HG03378 (cell line): ENCODE measurements around the gene PSMC3.

ENCODE experiments used
- ATAC-seq: cut with Tn5 transposase; IDR thresholded peaks from one replicate; pipeline ENCODE4 v1.9.1; 2021; ENCODE audit warnings: mild to moderate bottlenecking, moderate library complexity; ENCODE audit not compliant: unreplicated experiment

The PSMC3 gene

DNA sequence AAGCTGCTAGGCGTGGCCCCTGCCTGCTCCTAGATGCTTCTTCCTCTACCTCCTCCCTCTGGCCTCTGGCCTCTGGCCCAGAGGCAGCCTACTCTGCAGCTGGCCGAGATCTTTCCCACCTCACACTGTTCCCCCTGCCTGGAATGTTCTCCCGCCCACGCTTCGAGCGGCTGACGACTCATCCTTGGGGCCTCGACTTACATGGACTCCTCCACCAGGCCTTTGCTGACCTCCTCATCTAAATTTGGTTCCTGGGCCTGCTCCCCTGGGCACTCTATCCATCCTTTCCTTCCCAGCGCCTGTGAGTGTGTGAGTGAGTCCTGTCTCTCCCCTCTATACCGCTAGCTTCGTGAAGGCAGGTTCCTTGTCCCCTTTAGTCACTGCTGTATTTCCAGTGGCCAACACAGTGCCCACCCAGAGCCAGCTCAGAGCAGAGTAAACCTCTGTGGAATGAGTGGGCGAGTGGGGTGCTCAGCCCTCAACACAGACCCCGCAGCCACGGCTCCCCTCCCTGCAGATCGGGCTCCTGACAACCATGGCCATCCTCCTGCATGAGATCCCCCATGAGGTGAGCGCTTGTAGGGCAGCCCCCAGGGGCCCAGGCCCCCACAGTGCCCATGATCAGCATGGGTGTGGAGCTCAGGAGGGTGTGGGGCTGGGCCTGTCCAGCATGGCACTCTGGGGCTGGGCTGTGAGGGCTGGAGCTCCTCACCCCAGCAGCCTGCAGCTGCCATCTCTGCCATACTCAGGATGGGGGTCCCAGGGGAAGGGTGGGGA lies 12.1 kb downstream of the PSMC3 start:
- ATAC-seq, result no peak

DNA sequence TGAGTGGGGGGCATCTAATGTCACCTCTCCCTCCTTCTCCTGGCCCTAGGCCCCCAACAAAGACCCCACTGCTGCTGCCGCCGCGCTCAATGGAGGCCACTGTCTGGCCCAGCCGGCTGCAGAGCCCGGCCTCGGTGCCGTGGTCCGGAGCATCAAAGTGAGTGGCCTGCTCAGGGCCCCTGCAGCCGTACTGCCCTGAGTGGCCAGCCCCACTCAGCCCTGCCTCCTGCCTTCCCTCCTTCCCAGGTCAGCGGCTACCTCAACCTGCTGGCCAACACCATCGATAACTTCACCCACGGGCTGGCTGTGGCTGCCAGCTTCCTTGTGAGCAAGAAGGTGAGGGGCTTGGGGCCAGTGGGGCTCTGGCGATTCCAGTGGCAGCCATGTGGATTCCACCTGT lies 12.9 kb downstream of the PSMC3 start:
- ATAC-seq, result no peak

DNA sequence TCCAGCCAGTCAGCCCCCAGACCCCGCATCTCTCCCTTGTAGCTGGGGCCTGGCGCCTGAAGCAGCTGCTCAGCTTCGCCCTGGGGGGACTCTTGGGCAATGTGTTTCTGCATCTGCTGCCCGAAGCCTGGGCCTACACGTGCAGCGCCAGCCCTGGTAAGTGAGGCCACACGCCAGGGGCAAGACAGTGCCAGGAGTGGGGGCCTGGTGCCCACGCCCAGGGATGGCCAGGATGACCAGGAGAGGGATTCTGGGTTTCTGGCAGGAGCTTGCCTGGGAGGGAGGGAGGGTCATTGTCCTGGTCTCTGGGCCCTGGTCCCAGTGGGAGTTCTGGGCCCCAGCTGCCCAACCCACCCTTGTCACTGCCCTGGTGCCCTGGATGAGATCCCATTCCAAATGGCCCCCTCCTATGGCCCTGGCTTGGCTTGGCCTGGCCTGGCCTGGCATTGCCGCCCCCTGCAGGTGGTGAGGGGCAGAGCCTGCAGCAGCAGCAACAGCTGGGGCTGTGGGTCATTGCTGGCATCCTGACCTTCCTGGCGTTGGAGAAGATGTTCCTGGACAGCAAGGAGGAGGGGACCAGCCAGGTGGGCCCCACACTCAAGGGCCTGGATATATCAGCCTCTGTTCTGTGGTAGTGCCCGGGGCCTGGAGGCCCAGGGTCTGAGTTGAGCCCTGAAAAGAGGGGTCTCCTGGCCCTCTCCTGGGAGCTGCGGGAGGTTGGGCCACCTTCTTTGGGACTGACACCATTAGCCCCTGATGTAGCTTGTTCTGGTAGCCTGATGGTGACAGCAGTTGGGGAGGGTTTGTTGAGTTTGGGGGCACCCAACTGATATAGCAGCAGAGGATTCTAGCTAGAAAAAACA lies 14.1 kb downstream of the PSMC3 start:
- no peak for ATAC-seq

DNA sequence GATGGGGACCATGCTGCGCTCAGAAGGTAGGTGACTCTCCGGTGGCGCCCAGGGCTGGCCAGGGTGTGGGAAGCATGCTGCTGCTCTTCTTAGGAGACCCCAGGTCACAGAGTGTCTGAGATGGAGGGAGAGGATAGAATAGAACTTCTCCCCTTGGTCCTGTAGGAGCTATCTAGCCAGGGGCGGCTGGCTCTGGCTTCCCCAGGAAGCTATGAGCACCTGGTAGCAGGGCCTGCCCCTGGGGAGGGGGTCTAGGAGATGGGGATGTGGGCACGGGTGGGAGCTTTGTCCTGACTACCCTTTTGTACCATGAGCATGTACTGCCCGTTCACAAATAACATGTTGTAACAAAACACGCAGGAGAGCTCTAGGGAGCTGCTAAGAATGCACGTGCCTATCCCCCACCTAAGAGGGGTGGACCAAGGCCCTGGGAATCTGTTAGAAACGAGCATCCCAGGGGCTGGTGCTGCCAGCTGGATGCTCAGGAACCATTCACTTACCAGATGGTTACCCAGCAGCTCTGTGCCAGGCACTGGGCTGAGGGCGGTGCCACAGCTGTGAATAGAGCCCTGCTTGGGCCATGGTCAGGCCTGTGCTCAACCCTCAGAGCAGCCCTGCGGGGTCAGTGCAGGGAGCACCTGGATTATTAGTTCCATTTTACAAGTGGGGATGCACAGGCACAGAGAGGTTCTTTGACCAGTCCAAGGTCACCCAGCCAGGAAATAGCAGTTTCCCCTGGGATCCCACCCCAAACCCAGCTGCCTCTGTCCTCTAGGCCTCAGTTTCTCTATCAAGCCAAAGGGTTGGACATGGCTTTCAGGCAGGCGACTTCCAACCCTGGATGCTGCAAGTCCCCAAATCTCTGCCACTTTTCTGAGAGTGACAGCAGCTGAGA lies 15.6 kb downstream of the PSMC3 start:
- ATAC-seq, result no peak

DNA sequence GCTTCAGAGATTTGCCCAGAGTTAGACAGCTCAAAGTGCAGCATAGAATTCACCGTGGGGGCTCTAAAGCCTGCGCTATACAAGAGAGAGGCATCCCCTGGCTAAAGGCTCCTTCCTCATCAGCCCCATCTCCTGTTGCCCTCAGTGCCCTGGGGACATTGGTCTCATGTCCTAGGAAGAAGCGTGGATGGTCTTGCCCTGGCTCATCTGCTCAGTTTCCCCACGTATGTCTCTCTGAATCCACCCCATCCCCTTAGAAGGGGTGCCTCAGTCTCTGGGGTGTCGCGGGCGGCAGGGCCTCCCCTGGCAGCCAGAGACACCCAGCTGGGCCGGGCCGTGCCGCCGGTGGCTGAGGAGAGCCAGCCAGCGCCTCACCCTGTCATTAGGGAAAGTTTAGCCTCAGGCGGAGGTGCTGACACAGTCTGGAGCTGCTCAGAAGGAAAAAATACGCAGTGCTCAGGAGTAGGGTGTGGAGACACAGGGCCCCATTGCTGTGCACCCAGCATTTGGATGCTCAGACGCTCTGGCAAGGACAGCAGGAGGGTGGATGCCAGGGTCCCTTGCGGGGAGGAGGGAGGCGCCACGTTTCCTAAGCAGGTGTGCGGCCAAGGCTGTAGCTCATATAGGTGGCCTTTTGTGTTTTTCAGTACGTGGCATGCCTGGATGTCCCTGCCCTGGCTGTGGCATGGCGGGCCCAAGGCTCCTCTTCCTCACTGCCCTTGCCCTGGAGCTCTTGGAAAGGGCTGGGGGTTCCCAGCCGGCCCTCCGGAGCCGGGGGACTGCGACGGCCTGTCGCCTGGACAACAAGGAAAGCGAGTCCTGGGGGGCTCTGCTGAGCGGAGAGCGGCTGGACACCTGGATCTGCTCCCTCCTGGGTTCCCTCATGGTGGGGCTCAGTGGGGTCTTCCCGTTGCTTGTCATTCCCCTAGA lies 16.5 kb downstream of the PSMC3 start:
- no peak for ATAC-seq

DNA sequence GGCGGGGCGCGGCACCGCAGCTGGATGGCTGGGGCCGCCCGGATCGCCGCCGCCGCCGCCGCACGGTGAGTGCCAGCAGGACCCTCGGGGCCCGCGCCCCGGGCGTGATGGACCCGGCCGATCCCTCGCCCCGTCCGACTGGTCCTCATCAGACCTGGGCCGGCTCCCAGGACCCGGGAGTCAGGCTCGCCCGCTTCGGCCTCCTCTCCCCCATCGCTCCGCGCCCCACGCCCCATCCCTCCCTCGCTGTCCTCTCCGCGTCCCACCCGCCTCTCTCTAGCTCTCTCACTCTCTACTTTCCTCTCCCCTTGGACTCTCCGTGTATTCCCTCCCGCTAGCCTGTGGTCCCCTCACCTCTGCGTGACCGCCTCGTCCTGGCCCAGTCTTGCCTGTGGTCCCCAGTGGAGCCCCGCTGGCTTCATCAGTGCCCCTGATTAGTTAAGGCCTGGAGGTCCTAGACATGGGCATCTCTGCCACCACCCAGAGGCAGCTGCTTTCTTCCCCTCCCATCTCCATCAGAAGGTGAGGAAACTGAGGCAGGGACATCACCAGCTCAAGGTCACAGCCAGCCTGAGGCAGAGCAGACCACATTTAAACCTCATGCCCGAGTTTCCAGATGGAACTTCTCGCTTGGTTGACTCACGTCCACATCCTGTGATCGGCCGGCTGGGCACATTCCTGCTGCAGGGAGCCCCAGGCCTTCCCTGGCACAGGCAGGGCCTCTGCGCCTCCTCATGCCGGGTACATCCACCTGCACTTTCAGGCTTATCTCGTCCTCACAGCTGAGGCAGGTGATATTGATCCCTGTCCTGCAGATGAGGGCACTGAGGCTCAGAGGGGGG lies 17.4 kb downstream of the PSMC3 start:
- ATAC-seq, result no peak

DNA sequence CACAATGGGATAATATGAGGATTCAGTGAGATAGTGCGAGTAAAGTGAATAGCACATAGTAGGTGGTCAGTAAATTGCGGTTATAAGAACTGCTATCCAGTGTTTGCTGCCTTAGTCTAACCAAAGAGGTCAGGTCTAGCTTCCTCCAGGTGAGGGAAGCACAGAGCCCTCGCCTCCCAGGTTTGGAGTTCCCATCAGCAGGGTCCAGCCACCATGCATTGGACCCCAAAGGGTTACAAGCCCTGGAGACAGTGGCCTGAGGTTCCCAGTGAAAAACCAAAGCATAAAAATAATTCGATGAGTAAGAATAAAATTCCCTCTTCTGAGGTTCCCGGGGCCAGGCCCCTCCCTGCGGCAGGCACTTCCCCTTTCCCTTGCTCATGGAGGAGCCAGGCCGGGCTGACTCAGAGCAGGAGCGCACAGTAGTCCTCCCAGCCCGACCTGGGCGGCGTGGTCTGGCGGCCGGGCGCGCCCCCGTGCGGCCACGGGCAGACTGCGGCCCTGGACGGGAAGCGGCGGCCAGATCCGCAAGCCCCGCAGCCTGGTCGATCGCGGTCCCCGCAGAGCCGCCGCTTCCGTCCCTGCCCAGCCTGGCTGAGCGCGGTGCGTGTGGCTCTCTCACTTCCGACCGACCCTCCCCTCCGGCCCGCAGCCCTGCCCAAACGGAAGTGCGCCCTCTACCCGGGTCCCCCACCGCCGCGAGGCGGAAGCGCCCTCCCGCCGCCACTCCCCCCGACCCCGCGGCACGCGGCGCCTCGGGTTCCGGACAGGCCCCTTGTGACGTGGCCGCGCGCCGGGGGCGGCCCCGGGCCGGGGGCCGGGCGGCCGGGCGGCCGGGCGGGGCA lies 18.3 kb downstream of the PSMC3 start, which contains the start of gene SLC39A13:
TSS of gene SLC39A13 (plus strand) at position 845 of the 845 bp plus-strand sequence. CDS start 1,505 bp downstream, outside the sequence.
- ATAC-seq, result peak; percentile 73

DNA sequence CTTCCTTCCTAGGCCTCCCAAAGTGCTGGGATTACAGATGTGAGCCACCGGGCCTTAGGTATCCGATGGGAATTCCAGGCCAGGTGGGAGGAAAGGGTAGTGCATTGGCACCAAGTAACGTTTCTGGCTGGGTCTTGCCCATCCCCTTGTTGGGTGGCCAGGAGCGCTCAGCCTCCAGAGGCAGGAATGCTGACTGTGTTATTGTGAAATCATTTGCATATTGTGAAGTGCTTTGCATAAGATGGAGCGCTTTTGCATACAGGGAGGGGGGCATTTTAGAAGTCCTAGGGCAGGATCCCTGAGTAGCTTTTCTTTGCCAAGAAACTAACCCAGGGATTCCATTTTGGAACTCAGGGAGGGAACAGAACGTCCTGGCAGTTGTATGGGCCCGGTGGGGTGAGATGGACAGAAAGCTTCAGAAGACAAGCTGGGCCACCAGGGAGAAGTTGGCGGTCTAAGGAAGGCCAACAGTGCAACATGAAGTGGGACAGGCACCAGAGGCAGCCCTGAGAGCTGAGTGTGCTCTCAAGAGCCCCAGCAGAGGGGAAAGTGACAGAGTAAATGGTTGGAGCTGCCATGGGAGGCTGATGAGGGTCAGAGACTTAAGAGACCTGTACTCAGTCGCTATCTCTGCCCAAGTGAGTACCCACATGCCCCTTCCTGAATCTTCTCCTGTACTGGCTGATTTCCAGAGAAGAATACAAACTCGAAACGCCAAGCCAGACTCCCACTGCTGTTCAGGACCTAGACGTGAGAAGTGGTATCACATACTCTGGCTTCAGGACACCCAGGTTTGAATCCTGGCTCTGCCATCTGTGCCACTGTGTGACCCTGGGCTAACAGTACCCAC lies 19.1 kb downstream of the PSMC3 start:
- no peak for ATAC-seq

DNA sequence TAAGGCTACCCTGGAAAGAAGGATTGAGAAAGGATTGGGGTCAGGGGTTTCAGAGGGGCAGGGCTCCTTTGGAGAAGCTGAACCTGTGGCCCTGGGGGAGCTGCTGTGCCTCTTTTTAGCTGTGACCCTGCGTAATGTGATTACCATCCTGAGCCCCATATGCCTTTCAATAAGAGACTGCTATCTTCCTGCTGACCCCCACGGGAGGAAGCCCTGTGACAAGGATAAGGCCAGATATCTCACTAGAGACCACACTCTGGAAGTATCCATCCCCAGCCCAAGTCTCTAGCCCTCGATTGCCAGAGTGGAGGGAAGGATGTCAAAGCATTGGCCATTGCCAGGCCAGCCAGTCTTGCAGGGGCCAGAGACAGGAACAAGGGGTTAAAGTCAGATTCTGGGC lies 22.7 kb downstream of the PSMC3 start:
- ATAC-seq, result no peak

DNA sequence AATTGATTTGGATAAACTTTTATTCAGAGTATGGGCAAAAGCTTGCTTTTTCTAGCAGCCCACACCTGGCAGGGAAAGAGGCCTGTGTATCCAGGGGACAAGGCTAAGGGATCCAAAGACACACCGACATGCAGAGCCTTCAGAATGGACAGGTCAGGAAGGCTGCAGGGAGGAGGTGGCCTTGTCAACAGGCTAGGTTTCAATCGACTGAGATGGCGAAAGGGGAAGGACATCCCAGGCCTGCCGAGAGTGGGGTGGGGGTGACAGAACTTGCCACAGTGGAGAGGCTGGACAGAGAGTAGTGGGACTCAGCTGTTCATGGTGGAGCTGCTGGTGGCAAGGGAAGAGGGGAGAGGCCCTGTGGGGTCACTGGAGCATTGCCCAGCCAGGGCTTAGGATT lies 23.1 kb downstream of the PSMC3 start:
- ATAC-seq, result no peak

DNA sequence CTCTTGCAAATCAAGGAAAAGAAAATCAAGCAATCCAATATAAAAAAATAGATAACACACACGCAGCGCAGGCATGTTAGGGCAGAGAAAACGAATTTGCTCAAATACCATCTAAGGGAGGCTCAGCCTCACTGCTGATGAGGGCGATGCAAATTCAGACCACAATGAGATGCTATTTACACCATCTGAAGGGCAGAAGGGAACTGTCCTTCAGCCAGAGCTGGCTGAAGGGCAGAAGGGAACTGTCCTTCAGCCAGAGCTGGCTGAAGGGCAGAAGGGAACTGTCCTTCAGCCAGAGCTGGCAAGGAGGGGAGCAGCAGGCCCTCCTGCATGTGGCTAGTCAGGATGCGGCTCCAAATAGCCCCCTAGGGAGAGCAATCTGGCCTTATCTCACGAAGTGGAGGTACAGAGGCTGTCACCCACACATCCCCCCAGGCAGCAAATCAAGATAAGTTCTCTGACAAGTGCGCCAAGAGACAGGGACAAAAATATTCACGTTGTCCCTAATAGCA lies 25.4 kb downstream of the PSMC3 start:
- peak; percentile 69 for ATAC-seq

DNA sequence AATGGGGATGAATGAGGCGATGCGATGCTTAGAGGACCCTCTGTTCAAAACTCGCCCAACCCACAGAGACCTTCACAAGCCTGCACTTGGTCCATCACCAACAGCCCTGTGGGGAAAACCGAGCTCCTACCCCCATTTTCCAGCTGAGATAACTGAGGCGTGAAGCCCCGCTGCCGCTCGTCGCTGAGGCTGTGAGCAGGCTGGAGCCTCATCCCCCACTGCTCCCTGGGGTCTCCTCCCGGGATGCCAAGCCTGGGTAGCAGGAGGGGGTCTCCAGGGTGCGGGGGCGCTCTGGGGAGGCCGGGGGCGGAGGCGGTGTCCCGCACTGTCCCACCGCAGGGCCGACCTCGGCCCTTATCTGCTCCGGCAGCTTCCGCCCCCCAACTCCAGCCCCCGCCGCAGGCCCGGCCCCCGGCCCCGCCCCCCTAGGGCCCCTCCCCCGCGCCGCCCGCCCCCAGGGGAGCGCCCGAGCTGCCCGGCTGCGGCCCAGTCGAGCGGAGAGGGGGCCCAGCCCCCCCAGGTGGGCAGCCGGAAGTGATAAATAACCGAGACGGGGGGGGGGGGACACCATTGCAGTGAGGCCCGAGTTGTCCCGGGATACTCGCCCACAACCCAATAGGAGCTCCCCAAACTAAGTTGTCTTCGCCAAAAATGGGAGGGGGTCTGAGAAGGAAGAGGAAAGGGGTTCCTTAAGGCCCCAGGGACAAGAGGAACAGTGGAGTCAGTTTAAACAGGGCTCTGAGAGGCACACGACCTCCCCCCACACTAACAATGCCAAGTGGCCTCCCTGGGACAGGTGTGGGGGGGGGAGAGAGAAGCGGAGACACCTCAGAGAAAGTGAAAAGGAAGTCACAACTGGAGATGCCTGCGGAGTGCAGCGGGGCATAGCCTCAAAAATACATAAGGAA lies 26.1 kb downstream of the PSMC3 start:
- peak; percentile 29 for ATAC-seq

DNA sequence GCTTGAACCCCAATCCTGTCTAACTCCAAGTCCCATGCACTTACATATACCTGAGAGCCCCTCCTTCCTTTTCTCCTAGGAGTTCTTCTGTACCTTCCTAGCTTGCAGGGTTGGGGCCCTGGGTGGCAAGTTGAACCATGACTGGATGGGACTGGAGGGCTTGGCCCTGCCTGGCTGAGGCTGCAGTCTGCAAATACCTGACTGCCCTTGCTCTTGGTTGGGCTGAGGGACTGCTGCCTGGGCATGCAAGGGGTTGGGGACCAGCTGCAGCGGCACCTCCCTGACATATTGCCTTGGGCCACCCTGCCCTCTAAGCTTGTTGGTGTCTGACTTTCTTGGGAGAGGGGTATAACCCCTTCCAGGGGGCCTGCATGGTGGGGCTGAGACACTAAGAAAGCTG lies 27.7 kb downstream of the PSMC3 start:
- ATAC-seq, result no peak

DNA sequence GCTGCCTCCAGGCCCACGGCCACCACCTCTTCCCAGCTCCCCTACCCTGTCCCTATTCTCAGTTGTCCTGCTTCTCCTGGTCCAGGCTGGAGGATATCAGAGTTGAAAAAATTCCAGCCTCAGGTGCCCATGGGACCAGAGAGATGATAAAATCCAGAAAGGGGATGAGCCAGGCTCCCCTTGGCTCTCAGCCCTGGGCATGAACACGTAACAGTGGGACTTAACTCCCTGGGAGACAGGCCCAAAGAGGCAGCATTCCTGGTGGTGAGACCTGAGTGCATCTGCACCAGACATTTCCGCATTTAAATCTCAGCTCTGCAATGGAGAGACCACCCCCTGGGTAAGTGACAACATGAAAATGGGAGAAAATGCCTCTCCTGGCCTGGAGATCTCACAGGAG lies 28.2 kb downstream of the PSMC3 start:
- no peak for ATAC-seq

DNA sequence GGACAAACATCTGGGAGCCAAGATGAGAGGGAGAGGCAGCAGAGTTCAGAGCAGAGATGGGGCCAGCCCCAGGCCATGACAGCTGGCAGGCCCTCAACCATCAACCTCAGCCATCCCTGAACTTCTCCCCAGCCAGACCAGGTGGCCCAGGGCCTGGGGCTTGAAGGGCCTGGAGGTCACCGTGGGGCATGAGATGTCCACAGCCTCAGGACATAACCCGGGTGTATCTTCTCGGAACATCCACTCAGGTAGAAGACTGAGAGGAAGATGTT lies 30.3 kb downstream of the PSMC3 start:
- no peak for ATAC-seq
